ENCODE data around the gene RPL31.

Gene RPL31

DNA sequence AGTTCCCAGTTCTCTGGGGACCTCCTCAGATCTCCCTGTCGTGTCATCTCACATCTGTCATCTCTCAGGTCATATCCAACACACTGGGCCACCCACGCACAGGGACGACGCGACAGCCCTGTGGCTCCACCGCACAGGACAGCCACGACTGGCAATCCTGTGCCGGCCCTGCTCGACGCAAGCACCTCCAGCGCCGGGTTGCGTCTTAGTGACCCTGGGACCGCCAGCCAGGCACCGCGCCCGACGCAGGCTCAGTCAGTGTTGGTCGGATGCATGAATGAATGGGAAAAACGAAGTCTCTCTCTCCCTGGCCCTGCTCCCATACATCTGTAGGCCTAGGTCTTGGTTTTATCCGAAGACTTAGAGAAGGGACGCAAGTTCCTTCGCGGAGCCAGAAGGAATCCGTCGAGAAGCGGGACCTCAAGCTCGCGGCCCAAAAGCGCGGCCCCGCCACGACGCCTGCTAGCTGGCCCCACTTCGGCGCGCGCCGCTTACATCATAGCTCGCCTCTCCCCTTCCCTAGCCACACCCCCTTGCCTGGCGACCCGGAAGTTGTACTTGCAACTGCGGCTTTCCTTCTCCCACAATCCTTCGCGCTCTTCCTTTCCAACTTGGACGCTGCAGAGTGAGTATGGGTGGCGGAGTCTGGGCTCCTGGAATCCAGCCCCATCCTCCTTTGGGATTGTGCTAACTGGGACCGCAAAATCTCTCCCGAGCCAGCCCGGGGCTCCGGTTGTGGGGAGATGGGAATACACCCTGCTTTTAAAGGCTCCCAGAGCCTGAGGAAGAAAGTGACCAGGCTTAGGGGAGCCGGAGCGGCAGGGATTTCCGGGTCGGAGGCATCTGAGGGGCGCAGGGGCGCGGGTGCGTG, at the start of gene RPL31:
TSS of gene RPL31 (plus strand) at position 599 of the 871 bp plus-strand sequence. CDS start 413 bp downstream, outside the sequence.
- peak; percentile 97 for DNase-seq

DNA sequence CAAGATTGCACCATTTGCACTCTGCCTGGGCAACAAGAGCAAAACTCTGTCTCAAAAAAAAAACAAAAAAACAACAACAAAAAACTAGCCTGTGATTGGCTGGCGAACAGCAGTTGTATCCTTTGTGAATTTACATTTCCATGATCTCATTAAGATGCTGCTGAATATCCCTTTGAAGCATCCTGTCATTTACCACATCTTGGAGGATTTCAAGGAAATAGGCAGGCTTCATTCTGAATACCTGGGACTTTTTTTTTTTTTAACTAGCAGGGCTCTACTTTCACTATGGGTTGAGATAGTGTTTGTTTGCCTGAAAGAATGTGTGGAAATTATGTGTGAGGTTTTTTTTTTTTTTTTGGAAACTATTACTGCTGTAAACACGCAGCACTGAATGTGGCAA, 49.6 kb upstream of the RPL31 start:
- DNase-seq = no peak

DNA sequence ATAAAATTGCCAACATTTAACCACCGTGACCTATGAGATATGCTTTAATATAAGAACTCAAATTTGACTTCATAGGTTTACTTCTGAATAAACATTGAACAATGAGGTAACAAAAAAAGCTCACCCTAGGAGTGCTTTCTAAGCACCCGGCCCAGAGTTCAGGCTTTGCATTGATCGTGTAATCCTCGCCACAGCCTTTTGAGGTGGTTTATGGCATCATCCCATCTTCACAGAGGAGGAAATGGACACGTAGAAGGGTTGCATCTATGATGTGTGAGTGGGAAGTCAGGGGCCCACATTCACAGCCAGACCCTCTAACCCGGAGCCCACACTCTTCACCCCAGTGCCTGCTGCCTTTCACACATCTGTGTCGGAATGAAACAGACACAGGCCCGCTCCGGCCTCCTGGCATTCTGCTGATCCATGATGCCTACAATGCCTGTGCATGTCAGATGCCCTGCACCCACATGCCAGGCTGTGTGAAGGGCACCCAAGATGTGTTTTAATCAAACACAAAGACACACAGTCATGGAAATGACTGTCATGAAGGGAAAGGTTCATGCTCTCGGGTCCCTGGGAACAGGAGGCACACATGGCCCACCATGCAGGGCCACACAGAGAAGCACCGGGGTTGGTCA, 48.6 kb upstream of the RPL31 start:
- no peak for DNase-seq

DNA sequence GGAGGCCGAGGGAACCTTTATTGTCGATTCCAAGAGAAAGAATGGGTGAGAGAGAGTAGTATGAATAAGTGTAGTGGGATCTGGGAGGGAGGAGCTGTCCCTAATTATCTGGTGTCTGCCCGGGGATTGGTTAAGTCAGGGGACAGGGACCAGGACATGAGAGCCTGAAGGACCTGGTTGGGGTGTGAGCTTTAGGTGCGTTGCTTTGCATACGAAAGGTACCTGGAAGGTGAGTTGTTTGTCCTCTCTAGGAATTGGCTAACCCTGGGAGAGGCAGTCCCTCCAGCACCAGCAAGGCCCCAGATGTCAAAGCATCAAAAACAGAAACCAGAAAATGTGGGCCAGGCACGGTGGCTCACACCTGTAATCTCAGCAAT, 48.1 kb upstream of the RPL31 start:
- DNase-seq = no peak

DNA sequence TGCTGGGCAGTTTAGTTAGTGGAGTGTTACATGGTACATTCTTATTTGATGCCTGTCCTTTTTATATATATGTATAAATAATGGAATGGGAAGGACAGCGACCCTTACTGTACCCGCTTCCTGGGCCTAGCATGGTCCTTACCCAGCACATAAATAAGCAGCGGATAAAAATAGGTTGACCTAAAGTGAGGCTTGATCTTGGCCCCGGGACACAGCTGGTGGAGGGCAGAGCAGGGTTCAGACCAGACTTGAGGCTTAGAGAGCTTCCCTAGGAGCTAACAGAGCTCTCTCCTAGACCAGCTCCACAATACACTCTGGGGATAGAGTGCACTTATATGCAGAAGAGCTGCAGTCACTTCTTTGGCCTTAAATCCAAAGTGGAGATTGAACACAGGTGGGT, 46.9 kb upstream of the RPL31 start:
- DNase-seq = no peak

DNA sequence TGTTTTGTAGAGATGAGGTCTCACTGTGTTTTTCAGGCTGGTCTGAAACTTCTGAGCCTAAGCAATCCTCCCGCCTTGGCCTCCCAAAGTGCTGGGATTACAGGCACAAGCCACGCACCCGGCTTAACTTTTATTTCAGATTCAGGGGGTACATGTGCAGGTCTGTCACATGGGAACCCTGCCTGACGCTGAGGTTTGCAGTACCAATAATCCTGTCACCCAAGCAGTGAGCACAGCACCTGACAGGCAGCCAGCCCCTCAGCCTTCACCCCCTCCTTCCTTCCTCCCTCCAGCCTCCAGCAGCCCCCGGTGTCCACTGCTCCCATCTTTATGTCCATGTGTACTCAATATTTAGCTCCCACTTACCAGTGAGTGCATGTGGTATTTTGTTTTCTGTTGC, 46.0 kb upstream of the RPL31 start:
- no peak for DNase-seq

DNA sequence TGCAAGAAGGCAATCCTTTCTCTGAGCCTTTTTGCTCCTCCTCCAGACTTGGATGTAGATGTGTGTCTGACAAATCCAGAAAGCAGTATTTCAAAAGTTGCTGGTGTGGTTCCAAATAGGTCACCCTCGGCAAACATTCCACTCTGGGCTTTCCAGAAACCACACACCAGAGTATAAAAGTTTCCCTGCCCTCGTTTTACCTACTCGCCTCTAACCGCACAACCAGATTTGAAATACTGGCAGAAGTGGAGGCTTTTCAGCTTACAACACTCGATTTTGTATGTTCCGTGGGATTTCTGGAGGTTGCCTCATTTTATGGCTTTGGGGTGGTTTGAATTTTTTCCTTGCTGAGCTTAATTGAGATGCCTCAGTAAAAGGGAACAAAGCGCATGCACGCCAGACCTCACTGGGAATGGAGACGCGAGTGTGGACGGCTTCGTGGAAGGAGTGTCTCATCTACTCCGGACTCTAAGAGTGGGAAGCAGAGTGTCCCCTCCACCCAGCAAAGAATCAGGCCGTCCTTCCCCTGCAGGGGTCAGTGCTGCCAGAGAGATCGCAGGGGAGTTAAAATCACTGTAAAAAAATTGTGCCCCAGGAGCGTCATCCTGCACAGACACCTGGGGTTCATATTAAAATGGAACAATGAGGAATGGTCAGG, 44.0 kb upstream of the RPL31 start:
- DNase-seq = no peak

DNA sequence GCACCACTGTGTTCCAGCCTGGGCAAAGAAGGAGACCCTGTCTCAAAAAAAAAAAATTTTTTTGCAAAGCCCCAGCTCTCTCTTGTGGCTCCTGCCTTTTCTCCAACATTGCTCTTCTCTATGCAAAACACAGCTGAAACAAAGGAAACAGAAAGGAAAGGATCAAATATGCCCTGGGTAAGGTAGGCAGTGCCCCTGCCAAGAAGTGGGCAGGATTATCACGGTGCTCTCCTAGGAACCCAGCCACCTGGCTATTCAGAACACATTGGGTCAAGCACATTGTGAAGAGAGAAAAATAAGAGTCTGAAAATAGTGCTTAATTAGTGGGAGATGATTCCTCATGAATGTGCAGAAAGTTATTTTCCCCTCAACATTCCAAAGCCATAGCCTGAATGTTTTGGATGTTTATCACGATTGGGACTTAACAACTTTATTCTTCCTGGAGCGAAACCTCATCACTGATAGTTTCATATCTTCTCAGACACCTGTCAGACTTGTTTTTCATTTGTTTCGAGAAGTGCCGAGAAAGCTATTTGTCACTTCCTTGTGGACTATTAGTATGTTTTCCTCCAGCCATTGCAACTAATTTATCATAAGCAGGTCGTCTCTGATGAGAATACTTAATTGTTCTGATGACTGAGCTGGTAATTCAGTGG, 42.7 kb upstream of the RPL31 start:
- DNase-seq = peak; percentile 67

DNA sequence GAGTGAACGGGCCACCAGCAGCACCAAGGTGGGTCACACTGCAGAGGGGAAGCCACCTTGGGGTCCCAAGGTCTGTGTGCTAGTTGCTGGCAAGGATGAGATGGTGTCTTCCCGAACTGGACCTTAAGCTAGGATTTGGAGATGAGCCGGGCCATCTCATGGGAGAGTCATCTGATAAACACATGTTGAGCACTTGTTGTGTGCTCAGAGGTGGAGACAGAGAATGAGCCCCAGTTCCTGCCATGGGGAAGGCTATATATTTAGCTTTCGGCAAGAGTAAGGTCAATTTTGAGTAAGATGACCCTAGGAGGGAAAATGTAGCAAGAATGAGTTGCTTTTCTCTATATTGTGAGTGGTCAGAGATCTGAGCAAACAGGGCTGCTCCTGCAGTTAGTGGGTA, 41.4 kb upstream of the RPL31 start:
- no peak for DNase-seq

DNA sequence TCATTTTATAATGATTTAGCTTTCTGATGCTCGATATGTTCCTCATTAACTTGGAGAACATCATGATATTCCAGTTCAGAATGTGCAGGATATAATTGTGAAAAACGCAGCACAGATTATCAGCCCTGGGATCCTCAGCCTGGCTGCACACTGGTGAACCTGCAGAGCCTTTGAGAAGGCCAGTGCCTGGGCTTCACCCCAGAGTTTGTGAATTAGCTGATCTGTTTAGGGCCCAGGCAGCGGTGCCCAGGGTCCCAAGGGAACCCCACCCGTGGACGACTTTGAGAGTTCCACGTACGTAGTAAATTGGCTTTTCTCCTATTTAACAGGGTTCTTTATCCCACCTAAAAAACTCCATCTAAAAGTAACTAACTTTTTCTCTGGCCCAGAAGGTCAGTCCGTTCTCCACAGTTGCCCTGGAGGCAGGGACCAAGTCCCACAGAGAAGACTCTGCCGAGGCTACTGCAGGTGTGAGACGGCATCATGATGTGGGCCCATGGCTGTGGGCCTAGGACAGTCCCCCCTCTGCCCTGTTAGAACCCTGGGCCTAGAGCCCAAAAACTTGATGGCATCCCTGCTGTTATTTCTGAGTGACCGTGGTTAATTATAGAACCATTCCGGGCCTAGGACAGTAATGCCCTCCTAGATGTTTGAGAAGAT, 39.6 kb upstream of the RPL31 start:
- no peak for DNase-seq

DNA sequence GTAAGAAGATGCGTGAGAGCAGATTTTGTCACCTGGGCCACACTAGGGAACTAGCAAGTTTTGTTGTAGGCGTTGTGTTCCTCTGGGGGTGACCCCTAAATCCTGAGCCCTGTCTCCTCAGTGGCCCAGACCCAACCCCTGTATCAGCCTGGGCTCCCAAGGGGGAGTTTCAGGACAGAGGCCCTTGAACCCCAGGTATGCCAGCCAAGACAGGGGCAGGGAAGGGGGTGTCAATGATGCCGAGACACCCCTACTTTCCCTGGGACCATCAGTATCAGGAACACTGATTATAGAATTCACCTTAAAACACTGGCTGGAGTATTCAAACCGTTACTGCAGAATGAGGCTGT, 39.1 kb upstream of the RPL31 start:
- DNase-seq = no peak

DNA sequence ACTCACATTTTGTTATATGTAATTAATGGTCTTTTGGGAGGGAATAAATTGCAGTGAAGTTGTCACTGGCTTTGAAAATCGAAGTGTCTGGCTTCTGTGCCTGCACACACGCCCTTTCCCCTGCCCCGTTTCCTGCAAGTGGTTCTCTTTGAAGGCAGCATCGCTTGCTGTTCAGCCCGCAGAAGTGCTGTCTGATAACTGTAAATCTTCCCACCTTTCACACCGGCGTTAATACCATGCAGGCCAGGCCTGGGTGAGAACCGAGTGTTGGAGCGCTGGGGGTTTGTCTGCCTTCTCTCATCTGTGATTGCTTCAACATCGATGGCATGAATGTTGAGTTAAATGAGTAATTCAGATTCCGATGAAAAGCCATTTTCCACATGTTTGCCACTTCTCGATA, 37.9 kb upstream of the RPL31 start:
- no peak for DNase-seq

DNA sequence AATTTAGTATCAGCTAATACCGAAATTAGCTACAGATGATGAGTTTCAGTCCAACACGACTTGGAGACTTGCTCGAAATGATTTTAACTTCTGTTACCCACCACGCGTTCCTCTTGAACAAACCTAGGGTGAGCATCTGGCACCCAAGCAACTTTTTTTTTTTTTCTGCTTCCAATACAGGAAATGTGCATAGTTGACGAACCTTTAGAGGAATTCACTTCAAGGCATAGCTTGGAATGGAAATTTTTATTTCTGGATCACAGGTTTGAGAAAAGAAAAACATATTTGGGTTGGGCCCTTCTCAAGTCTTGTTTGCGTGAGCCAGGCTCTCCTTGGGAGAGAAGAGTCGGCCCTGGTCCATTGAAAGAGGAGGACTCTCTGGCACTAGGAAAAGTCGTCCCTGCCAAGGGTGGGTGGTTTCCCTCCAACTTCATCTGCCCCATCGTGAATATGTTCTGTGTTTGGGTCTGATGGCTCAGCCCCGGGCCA, 37.4 kb upstream of the RPL31 start:
- DNase-seq = no peak

DNA sequence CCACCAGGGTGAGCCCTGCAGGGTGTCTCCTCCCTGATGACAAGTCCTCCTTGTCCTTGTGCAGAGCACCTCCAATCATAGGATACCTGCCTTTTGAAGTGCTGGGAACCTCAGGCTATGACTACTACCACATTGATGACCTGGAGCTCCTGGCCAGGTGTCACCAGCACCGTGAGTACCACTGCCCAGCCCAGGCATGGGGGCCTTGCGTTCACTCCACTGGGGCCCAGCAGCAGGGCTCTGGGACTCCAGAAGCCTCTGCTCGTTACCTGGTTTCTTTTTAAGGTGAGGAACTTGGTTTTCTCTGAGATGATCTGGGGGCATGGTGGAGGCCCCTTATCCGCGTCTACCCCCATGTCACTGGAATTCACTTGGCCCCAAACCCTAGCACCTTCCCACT, 36.5 kb upstream of the RPL31 start:
- no peak for DNase-seq

DNA sequence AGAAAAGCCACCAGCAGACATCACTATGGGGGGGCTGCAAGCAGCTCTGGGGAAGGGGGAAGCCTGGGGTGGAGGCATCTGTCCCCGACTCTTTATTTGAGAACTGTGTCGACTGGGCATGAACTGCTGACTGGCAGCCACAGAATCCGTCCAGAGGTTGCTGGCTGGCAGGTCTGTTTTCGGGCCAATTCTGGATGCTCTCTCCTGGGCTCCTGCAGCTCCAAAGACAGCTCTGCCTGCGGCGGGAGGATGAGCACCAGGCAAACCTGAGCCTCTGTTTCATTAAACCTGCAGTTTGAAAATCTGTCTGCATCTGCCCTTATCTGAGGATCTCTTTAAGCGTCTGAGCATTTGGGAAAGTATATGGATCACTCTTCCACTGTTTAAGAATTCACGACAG, 34.4 kb upstream of the RPL31 start:
- no peak for DNase-seq

DNA sequence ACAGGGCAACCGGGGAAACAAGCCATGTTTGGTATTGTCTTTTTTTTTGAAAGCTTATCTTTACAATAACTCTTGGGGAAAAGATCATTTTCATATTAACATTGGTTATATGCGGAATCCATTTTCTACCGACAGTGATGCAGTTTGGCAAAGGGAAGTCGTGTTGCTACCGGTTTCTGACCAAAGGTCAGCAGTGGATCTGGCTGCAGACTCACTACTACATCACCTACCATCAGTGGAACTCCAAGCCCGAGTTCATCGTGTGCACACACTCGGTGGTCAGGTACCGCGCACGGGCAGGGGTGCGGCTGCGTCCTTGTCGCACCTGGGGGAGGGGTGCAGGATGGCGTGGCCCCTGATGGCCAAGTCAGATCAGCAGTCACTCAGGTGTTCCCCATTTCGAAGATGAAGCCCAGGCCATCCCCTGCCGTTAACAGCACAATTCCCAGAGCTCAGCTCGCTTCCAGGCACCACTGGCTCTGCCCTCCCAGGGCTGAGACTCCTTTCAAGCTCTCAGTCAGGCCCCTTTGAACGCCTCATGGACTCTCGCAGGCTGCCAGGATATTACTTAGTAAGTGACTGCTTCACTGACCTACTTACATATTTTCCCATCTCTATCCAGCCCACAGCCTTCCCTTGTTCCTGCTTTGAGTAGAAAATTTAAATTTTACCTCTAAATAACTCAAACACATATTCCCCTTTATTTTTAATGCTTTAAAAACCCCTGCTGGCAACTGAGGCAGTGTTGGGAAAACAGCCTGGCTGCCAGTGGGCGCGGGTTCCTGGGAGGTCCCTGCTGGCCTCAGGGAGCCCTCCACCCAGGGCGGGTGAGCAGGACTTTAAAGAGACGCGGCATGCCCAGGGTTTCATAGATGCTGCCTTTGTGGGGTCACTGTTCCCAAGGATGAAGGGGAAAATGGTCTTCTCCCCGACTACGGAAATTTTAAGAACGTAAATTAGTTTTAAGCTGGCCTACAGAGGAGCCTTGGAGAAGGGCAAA, 33.6 kb upstream of the RPL31 start:
- DNase-seq = no peak

DNA sequence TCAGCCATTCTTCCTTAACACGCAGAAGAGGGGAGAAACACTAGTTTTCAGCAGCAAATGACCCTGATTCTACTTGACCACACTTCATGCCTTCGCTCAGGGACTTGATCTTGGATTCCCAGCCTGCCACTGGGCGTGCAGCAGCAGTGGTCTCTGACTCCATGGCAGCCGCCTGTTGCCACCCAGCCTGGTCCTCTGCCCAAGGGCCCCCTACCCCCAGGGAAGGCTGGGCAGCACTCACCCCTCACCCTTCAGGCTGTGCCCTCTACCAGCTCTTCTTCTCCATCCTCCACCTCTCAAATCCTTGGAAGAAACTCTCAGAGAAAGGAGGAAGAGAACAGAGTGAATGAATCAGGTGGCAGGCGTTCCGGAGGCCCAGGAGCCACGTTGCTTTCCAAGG, 32.1 kb upstream of the RPL31 start:
- DNase-seq = no peak

DNA sequence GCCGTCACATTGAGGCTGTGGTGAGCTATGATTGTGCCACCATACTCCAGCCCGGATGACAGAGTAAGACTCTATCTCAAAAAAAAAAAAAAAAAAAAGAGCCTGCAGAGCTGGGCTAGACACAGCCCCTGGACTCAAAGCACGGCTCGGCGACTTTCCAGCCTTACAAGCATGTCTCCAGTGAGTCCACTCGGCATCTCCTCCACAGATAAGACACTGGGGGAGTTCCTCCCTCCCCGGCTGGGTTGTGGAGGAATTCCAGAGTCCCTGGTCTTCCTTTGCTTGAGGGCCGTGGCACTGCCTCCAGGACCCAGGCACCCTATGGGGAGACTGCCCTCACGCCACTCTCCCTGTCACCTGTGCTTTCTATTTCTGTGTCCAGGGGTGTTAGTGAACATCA, 30.9 kb upstream of the RPL31 start:
- DNase-seq = no peak

DNA sequence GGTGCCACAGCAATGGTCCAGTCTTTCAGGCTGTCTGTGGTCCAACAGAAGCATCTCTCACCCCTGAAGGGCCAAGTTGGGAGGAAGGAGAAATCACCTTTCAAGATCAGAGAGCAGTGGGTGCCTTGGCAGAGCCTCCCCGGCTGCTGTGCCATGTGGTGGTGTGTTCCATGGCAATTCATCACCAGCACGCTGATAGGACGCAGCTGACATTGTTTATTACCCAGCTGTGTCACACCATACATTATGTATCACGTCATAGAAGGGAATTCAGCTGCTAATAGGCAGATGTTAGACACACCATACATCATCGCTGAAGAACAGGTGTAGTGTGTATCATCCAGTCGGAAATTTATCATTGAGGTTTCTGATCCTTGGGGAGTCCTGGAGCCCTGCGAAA, 29.6 kb upstream of the RPL31 start:
- no peak for DNase-seq

DNA sequence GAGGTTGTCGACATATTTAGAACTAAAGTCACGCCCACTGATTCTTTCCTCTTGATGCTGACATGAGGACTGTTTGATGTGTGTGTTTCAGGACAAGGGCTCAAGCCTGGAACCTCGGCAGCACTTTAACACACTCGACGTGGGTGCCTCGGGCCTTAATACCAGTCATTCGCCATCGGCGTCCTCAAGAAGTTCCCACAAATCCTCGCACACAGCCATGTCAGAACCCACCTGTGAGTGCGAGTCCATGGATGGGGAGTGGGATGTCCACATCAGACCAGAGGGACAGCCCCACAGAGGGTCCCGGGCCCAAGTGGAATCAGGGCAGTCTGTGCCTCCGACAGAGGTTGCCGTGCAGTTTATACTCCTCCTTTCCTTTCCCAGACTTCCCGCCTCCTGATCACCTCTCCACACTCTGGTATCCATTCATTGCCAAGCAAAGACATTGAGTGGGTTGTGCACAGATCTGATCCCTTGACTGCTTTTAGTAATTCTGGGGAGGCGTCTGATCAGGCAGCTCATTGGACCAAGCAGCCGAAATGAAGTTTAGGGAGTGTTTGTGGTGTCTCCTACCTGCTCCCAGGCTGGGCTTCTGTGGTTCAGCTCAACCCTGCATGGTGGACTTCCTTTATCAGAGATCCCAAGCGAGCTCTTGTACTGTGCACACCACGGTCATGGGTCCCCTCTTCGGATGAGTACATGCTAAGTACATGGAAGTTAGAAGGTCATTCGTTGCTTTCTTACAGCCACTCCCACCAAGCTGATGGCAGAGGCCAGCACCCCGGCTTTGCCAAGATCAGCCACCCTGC, 27.2 kb upstream of the RPL31 start:
- no peak for DNase-seq

DNA sequence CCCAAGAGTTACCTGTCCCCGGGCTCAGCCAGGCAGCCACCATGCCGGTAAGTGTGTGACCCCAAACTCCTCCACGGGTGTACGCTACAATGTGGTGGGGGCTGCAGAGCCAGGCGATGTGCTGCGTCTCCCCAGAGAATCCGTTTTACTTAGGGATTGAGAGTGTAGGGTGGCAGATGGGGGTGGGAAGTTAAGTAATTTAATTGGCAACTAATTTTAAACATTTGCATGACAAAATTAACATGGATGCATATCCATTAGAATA, 26.6 kb upstream of the RPL31 start:
- no peak for DNase-seq

Data from RPMI8226 (cell line).